Loucy (cell line): ENCODE results near the gene PGF.

Experiments
- H2AFZ ChIP-seq: fragments of 200-600 bp; sonication (generic); 2 replicates; pipeline ENCODE4 v1.6.0; 2016; ENCODE audit warnings: antibody characterized with exemption, mild to moderate bottlenecking, low read length, moderate library complexity
- H3F3A ChIP-seq: fragments of 200-600 bp; 2 replicates; pipeline ENCODE4 v1.6.0; 2016; ENCODE audit warnings: antibody characterized with exemption, low read depth, mild to moderate bottlenecking
- H3K27me3 ChIP-seq: fragments of 200-600 bp; sonication (generic); 2 replicates; pipeline ENCODE4 v1.6.1; 2014; ENCODE audit warnings: low read length, mild to moderate bottlenecking; ENCODE audit not compliant: insufficient read depth, poor library complexity, severe bottlenecking
- H3K36me3 ChIP-seq: fragments of 200-600 bp; sonication (generic); 2 replicates; pipeline ENCODE4 v1.6.1; 2016; ENCODE audit warnings: low read length; ENCODE audit not compliant: insufficient read depth
- H3K4me1 ChIP-seq: fragments of 200-600 bp; sonication (generic); 2 replicates; pipeline ENCODE4 v1.5.1; 2014; ENCODE audit warnings: low read length, mild to moderate bottlenecking; ENCODE audit not compliant: insufficient read depth, poor library complexity, severe bottlenecking
- H3K4me2 ChIP-seq: fragments of 200-600 bp; sonication (generic); 2 replicates; pipeline ENCODE4 v1.6.0; 2014; ENCODE audit warnings: antibody characterized with exemption, low read length, low read depth, mild to moderate bottlenecking; ENCODE audit not compliant: poor library complexity, severe bottlenecking
- H3K4me3 ChIP-seq: fragments of 200-600 bp; sonication (generic); 2 replicates; pipeline ENCODE4 v1.5.1; 2014; ENCODE audit warnings: low read length, mild to moderate bottlenecking, mixed read lengths; ENCODE audit not compliant: poor library complexity, severe bottlenecking
- H3K79me2 ChIP-seq: fragments of 200-600 bp; sonication (generic); 2 replicates; pipeline ENCODE4 v1.6.1; 2014; ENCODE audit warnings: low read length; ENCODE audit not compliant: insufficient read depth
- H3K9ac ChIP-seq: fragments of 200-600 bp; sonication (generic); 2 replicates; pipeline ENCODE4 v1.6.0; 2014; ENCODE audit warnings: mild to moderate bottlenecking, low read depth, low read length, moderate library complexity; ENCODE audit not compliant: poor library complexity, severe bottlenecking
- H3K9me2 ChIP-seq: fragments of 200-600 bp; sonication (generic); replicated peaks from 2 replicates; pipeline ENCODE4 v1.6.1; 2016; ENCODE audit warnings: low read depth, low read length, mixed read lengths
- H3K9me3 ChIP-seq: fragments of 200-600 bp; sonication (generic); 2 replicates; pipeline ENCODE4 v1.6.1; 2014; ENCODE audit warnings: mild to moderate bottlenecking, antibody characterized with exemption, low read length, low read depth; ENCODE audit not compliant: insufficient read depth
- H4K20me1 ChIP-seq: fragments of 200-600 bp; sonication (generic); 2 replicates; pipeline ENCODE4 v1.6.0; 2014; ENCODE audit warnings: antibody characterized with exemption, low read length, mild to moderate bottlenecking; ENCODE audit not compliant: insufficient read depth, poor library complexity, severe bottlenecking
- CTCF ChIP-seq: fragments of 200-600 bp; sonication (generic); conservative IDR thresholded peaks from 2 replicates; pipeline ENCODE4 v1.5.1; 2014; ENCODE audit warnings: mild to moderate bottlenecking, antibody characterized with exemption, low read length
- EZH2phosphoT487 ChIP-seq: fragments of 200-600 bp; IDR thresholded peaks from 2 replicates; pipeline ENCODE4 v1.6.1; 2018; ENCODE audit warnings: antibody characterized with exemption, mild to moderate bottlenecking, moderate library complexity, borderline replicate concordance

Gene PGF

GRCh38 chr14:74961238-74961911 lies 6.0 kb upstream of the PGF start:
- H3K36me3 ChIP-seq = no peaks in the 10 kb centered on the region
- no peak overlapping the region for H3K4me2 ChIP-seq
- H4K20me1 ChIP-seq = no peaks in the 10 kb centered on the region
- no peaks in the 10 kb centered on the region for H3K79me2 ChIP-seq
- no peaks in the 10 kb centered on the region for H3F3A ChIP-seq
- H2AFZ ChIP-seq = no peak overlapping the region
- no peaks in the 10 kb centered on the region for H3K9me2 ChIP-seq
- no peaks in the 10 kb centered on the region for H3K4me1 ChIP-seq
- no peak overlapping the region for H3K9ac ChIP-seq
- no peak overlapping the region for H3K4me3 ChIP-seq
- no peaks in the 10 kb centered on the region for H3K9me3 ChIP-seq
- no peaks in the 10 kb centered on the region for H3K27me3 ChIP-seq
- no peak for TF ChIP-seq CTCF
- no peak for TF ChIP-seq EZH2phosphoT487

- no peak overlapping the region for H2AFZ ChIP-seq
- TF ChIP-seq CTCF (no peak), EZH2phosphoT487 (no peak)
- no peaks in the 10 kb centered on the region for H3F3A ChIP-seq
Measured at GRCh38 chr14:74960736-74961135, 5.3 kb upstream of the PGF start.

GRCh38 chr14:74959596-74960180 lies 4.3 kb upstream of the PGF start:
- TF ChIP-seq CTCF (no peak), EZH2phosphoT487 (no peak)
- Histone ChIP-seq H3K27me3 (no peaks in the 10 kb centered on the region), H3K4me3 (no peak overlapping the region), H3K79me2 (no peaks in the 10 kb centered on the region), H3K4me1 (no peaks in the 10 kb centered on the region), H4K20me1 (no peaks in the 10 kb centered on the region), H3K4me2 (no peak overlapping the region), H3F3A (no peaks in the 10 kb centered on the region), H2AFZ (no peak overlapping the region), H3K9ac (no peak overlapping the region), H3K9me3 (no peaks in the 10 kb centered on the region), H3K36me3 (no peaks in the 10 kb centered on the region), H3K9me2 (no peaks in the 10 kb centered on the region)

More at GRCh38 chr14:74960736-74961135, 5.3 kb upstream of the PGF start:
- no peaks in the 10 kb centered on the region for H3K79me2 ChIP-seq
- no peaks in the 10 kb centered on the region for H3K27me3 ChIP-seq
- H3K9ac ChIP-seq = no peak overlapping the region
- no peaks in the 10 kb centered on the region for H3K9me3 ChIP-seq
- no peaks in the 10 kb centered on the region for H4K20me1 ChIP-seq
- no peaks in the 10 kb centered on the region for H3K4me1 ChIP-seq
- no peak overlapping the region for H3K4me3 ChIP-seq
- no peak overlapping the region for H3K4me2 ChIP-seq
- H3K9me2 ChIP-seq = no peaks in the 10 kb centered on the region
- H3K36me3 ChIP-seq = no peaks in the 10 kb centered on the region
